GM23338 (cell line): Measurements from ENCODE around the gene LMLN. TPM values are rescaled to one million over a fixed set of nuclear protein-coding genes. Genes with fewer than 3 reads are reported as not detected.

Experiments used
- ATAC-seq: fragments of 200-7000 bp; cut with Tn5 transposase; 3 replicates; pipeline ENCODE4 v1.9.1; 2020
- DNase-seq: peaks from one replicate; pipeline ENCODE4 v3.0.0-alpha.2; 2015; ENCODE audit warnings: low spot score
- H2AFZ ChIP-seq: fragments of 200-600 bp; sonication (generic); 2 replicates; pipeline ENCODE4 v1.8.0; 2016; ENCODE audit warnings: antibody characterized with exemption, mild to moderate bottlenecking, moderate library complexity
- H3F3A ChIP-seq: fragments of 200-600 bp; sonication (generic); replicated peaks from 2 replicates; pipeline ENCODE4 v1.8.0; 2017; ENCODE audit warnings: antibody characterized with exemption, mixed run types, low read depth
- H3K27ac ChIP-seq: fragments of 200-600 bp; sonication (generic); 2 replicates; pipeline ENCODE4 v1.6.1; 2016; ENCODE audit warnings: low read depth
- H3K27me3 ChIP-seq: fragments of 200-600 bp; sonication (generic); 2 replicates; pipeline ENCODE4 v1.8.0; 2016; ENCODE audit warnings: mild to moderate bottlenecking, mixed run types, moderate library complexity; ENCODE audit not compliant: insufficient read depth
- H3K36me3 ChIP-seq: fragments of 200-600 bp; sonication (generic); 2 replicates; pipeline ENCODE4 v1.8.0; 2016; ENCODE audit warnings: mild to moderate bottlenecking; ENCODE audit not compliant: insufficient read depth
- H3K4me1 ChIP-seq: fragments of 200-600 bp; sonication (generic); 2 replicates; pipeline ENCODE4 v1.8.0; 2016; ENCODE audit warnings: mild to moderate bottlenecking, moderate library complexity; ENCODE audit not compliant: insufficient read depth
- H3K4me2 ChIP-seq: fragments of 200-600 bp; sonication (generic); 2 replicates; pipeline ENCODE4 v1.7.1; 2017; ENCODE audit warnings: mixed run types
- H3K4me3 ChIP-seq: fragments of 200-600 bp; sonication (generic); 2 replicates; pipeline ENCODE4 v1.6.1; 2016; ENCODE audit warnings: mixed run types
- H3K79me2 ChIP-seq: fragments of 200-600 bp; sonication (generic); replicated peaks from 2 replicates; pipeline ENCODE4 v1.8.0; 2017; ENCODE audit warnings: mild to moderate bottlenecking; ENCODE audit not compliant: insufficient read depth
- H3K9me2 ChIP-seq: fragments of 200-600 bp; sonication (generic); 2 replicates; pipeline ENCODE4 v1.8.0; 2017; ENCODE audit not compliant: insufficient read depth
- H4K20me1 ChIP-seq: fragments of 200-600 bp; sonication (generic); replicated peaks from 2 replicates; pipeline ENCODE4 v1.8.0; 2017; ENCODE audit warnings: mild to moderate bottlenecking; ENCODE audit not compliant: insufficient read depth
- H3K27ac Mint-ChIP-seq: 2 replicates; pipeline ENCODE4 v1.8.0; 2020; ENCODE audit warnings: inconsistent platforms, mild to moderate bottlenecking, moderate library complexity, mixed read lengths
- H3K27me3 Mint-ChIP-seq: 3 replicates; pipeline ENCODE4 v1.8.0; 2022; ENCODE audit warnings: low read depth, mild to moderate bottlenecking, moderate library complexity, mixed read lengths, inconsistent platforms; ENCODE audit not compliant: insufficient read depth, poor library complexity
- H3K36me3 Mint-ChIP-seq: 3 replicates; pipeline ENCODE4 v1.8.0; 2021; ENCODE audit warnings: low read depth, mild to moderate bottlenecking, inconsistent platforms, moderate library complexity, mixed read lengths
- H3K4me1 Mint-ChIP-seq: 3 replicates; pipeline ENCODE4 v1.8.0; 2020; ENCODE audit warnings: mild to moderate bottlenecking, inconsistent platforms, mixed read lengths
- H3K4me3 Mint-ChIP-seq: 3 replicates; pipeline ENCODE4 v1.8.0; 2021; ENCODE audit warnings: moderate library complexity, mild to moderate bottlenecking, inconsistent platforms, mixed read lengths
- H3K9me3 Mint-ChIP-seq: 3 replicates; pipeline ENCODE4 v1.8.0; 2020; ENCODE audit warnings: moderate library complexity, mild to moderate bottlenecking, inconsistent platforms, mixed read lengths
- CTCF ChIP-seq, 2 experiments: fragments of 200-600 bp in 1 of 2; sonication (generic) in 1 of 2; conservative IDR thresholded peaks; 2 replicates each; pipeline versions ENCODE4 v1.5.1 to v1.6.1; 2016 to 2017; ENCODE audit warnings: antibody characterized with exemption in 2 of 2, low read depth in 2 of 2, mild to moderate bottlenecking in 2 of 2, moderate library complexity in 1 of 2
- ETS1 ChIP-seq: IDR thresholded peaks from 2 replicates; pipeline ENCODE4 v1.6.1; 2016; ENCODE audit warnings: antibody characterized with exemption
- EZH2 ChIP-seq: fragments of 200-600 bp; sonication (generic); IDR thresholded peaks from one replicate; pipeline ENCODE4 v1.8.0; 2017; ENCODE audit warnings: antibody characterized with exemption, mild to moderate bottlenecking, low read depth; ENCODE audit not compliant: unreplicated experiment
- EZH2phosphoT487 ChIP-seq: fragments of 200-600 bp; sonication (generic); IDR thresholded peaks from one replicate; pipeline ENCODE4 v1.8.1; 2018; ENCODE audit warnings: antibody characterized with exemption; ENCODE audit not compliant: unreplicated experiment
- JUNB ChIP-seq: IDR thresholded peaks from one replicate; pipeline ENCODE4 v1.6.1; 2016; ENCODE audit warnings: antibody characterized with exemption; ENCODE audit not compliant: unreplicated experiment
- NANOG ChIP-seq: IDR thresholded peaks from 2 replicates; pipeline ENCODE4 v1.6.1; 2016; ENCODE audit warnings: antibody characterized with exemption, borderline replicate concordance
- POLR2AphosphoS5 ChIP-seq: IDR thresholded peaks from 2 replicates; pipeline ENCODE4 v1.6.1; 2016; ENCODE audit warnings: antibody characterized with exemption, low read depth
- REST ChIP-seq: IDR thresholded peaks from one replicate; pipeline ENCODE4 v1.6.1; 2018; ENCODE audit warnings: antibody characterized with exemption; ENCODE audit not compliant: unreplicated experiment
- STAT1 ChIP-seq: IDR thresholded peaks from one replicate; pipeline ENCODE4 v1.6.1; 2016; ENCODE audit warnings: antibody characterized with exemption; ENCODE audit not compliant: unreplicated experiment
- ZNF114 ChIP-seq: fragments of 250-450 bp; sonication (Bioruptor Pico); IDR thresholded peaks from 2 replicates; pipeline ENCODE4 v1.5.0; 2020; ENCODE audit warnings: mild to moderate bottlenecking, moderate library complexity
- ZNF331 ChIP-seq: fragments of 250-450 bp; sonication (Bioruptor Pico); IDR thresholded peaks from 2 replicates; pipeline ENCODE4 v1.5.0; 2020; ENCODE audit warnings: low read depth, mild to moderate bottlenecking, moderate library complexity
- ZNF462 ChIP-seq: fragments of 250-450 bp; sonication (Bioruptor Pico); IDR thresholded peaks from 2 replicates; pipeline ENCODE4 v1.5.0; 2020; ENCODE audit warnings: mild to moderate bottlenecking, moderate library complexity
- polyA plus RNA-seq: library from polyadenylated mRNA; unstranded; fragments of >200 nt; fragmentation: Nextera tagmentation; extraction: Ambion mirVana; gene quantifications from 2 replicates; pipeline ENCODE4 v1.2.1, GENCODE V29; 2016
- total RNA-seq: library from RNA; depleted of rRNA; stranded (reverse); fragments of >200 nt; shearing (Covaris generic); gene quantifications from 2 replicates; pipeline ENCODE4 v1.2.3, GENCODE V29; 2014

Gene LMLN
- total and polyA plus RNA-seq, 2 experiments from 2014 or later = 2.3 to 4.3 TPM

GRCh38 chr3:197989651-197990050, 29.6 kb downstream of the LMLN start (continued):
- TF ChIP-seq CTCF (conservative IDR thresholded peaks at IDR 0.05; ENCODE audit: low read depth in 2 of 2) = no peak
- TF ChIP-seq ZNF114 (CRISPR knock-in tag) = no peak
- no peak for TF ChIP-seq JUNB
- TF ChIP-seq REST = no peak
- no peak for TF ChIP-seq EZH2phosphoT487

GRCh38 chr3:197994736-197995135, 34.7 kb downstream of the LMLN start:
- no peaks in the 10 kb centered on the region for H4K20me1 ChIP-seq
- ATAC-seq = no peak
- Mint-ChIP-seq H3K4me3 (no peak overlapping the region), H3K27me3 (no peaks in the 10 kb centered on the region), H3K36me3 (no peaks in the 10 kb centered on the region), H3K9me3 (no peaks in the 10 kb centered on the region), H3K27ac (no peak overlapping the region), H3K4me1 (peaks cover 8% of the 10 kb centered on the region)
- H3K36me3 ChIP-seq = no peaks in the 10 kb centered on the region
- peaks cover 5% of the 10 kb centered on the region for H3K4me1 ChIP-seq
- H3K79me2 ChIP-seq = no peaks in the 10 kb centered on the region
- H2AFZ ChIP-seq = no peak overlapping the region
- H3K27ac ChIP-seq = no peak overlapping the region
- H3K9me2 ChIP-seq = no peaks in the 10 kb centered on the region
- peak overlapping the region; percentile 39; the same call in 1 of the 2 replicates for H3K4me2 ChIP-seq
- TF ChIP-seq JUNB (no peak), NANOG (no peak), POLR2AphosphoS5 (no peak), ETS1 (no peak), ZNF114 (CRISPR knock-in tag) (no peak), STAT1 (no peak), ZNF331 (CRISPR knock-in tag) (no peak), ZNF462 (CRISPR knock-in tag) (no peak), EZH2 (no peak)
- no peak overlapping the region for H3K4me3 ChIP-seq
- H3F3A ChIP-seq = no peaks in the 10 kb centered on the region
- DNase-seq = no peak
- H3K27me3 ChIP-seq = no peaks in the 10 kb centered on the region
